MG63 (cell line): ENCODE results near the gene SLC12A8. TPM values are rescaled to one million over a fixed set of nuclear protein-coding genes. Genes with fewer than 3 reads are reported as not detected.

Experiments
- DNase-seq: peaks from one replicate; pipeline ENCODE4 v3.0.0-alpha.2; 2020
- H3K27me3 ChIP-seq: fragments of 250-450 bp; sonication (Bioruptor Pico); 2 replicates; pipeline ENCODE4 v1.5.1; 2020; ENCODE audit warnings: mild to moderate bottlenecking, moderate library complexity
- H3K36me3 ChIP-seq: fragments of 250-450 bp; sonication (Bioruptor Pico); 2 replicates; pipeline ENCODE4 v1.5.1; 2020; ENCODE audit warnings: mild to moderate bottlenecking, moderate library complexity
- H3K4me3 ChIP-seq: fragments of 250-450 bp; sonication (Bioruptor Pico); 2 replicates; pipeline ENCODE4 v1.5.1; 2020; ENCODE audit warnings: mild to moderate bottlenecking, moderate library complexity
- H3K9me3 ChIP-seq: fragments of 250-450 bp; sonication (Bioruptor Pico); 2 replicates; pipeline ENCODE4 v1.5.1; 2020; ENCODE audit warnings: mild to moderate bottlenecking, moderate library complexity
- total RNA-seq: library from RNA; depleted of rRNA; stranded (reverse); fragments of >200 nt; shearing (Covaris generic); gene quantifications from 2 replicates; pipeline ENCODE4 v1.2.3, GENCODE V29; 2014; ENCODE audit warnings: low replicate concordance

The SLC12A8 gene
- total RNA-seq, 1 experiment from 2014 or later, result 52.7 TPM

DNA sequence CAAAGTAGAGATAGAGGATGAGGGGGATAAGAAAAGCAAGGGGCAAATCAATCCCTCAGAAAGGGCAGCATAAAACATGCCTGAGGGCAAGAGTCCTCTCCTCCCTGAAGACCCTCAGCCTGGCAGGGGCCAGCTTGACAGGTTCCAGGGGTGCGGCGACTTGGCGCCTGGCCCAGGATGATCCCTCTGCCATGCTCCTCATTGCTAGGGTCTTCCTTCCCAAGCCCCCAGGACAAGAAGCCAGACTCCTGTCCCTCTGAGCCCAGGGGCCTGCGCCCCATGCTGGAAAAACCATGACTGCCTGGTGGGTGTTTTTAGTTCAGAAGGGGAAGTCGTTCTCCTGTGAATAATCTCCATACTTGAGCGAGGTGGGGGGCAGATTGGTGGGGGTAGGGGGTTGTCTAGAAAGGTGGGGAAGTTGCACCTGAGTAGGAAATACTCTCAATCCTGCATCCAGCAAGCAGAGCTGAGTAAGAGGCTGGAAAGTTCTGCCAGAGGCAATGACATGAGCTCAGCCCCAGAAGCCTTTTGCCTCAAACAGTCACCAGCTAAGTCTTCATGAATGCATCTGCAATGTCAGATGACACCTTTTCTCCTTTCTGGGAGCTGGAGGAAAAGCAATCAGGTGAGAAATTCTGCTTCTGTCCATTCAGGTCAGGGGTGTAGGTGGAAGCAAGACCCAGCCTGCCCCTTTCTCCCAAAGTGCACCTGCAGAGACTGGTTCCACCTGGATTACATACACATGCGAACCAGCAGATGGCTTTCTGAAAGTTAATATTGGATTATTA is 18.3 kb downstream of the SLC12A8 start:
- no peak overlapping the region for H3K4me3 ChIP-seq
- H3K9me3 ChIP-seq, result no peaks in the 10 kb centered on the region
- no peak for DNase-seq
- H3K36me3 ChIP-seq, result no peaks in the 10 kb centered on the region
- no peaks in the 10 kb centered on the region; the same call in 1 of the 2 replicates for H3K27me3 ChIP-seq

DNA sequence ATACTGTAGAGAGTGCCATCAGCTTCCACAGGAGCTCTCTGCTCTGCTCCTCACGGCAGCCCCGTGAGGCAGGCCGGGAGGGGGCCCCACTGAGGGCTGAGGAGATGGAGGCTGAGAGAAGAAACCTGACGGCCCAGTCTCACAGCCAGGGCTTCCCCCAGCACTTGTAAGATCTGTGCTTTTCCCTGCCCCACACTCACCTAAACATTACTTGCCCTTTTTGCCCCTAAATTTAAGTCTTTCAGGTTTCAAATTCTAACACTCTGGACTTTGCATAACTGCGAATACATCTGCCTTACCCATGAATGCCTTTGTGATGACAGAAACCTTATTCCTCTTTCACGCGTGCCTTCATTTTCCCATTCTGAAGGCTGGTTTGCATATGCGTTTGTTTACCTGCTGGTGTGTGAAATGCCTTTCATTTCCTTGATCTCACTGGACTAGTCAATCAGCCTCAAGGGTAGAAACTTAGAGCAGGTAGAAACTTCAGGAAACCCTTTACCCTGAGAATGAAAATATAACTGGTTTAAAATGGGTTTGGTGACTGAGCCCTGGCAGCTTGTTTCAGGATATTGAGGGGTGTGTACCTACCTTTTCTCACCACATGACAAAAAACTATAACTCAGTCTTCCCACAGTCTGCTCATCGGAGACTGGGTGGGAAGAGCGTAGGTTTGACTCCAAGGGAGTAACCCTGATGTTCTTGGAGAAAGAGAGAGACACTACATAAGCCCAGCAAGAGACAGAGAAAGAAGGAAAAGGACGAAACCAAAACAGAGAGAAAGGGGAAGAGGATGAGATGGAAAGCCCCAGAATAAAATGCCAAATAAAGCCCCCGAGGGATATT is 20.1 kb downstream of the SLC12A8 start:
- H3K4me3 ChIP-seq, result no peak overlapping the region
- no peaks in the 10 kb centered on the region for H3K36me3 ChIP-seq
- no peak for DNase-seq
- H3K27me3 ChIP-seq, result no peaks in the 10 kb centered on the region; the same call in 1 of the 2 replicates
- H3K9me3 ChIP-seq, result no peaks in the 10 kb centered on the region

DNA sequence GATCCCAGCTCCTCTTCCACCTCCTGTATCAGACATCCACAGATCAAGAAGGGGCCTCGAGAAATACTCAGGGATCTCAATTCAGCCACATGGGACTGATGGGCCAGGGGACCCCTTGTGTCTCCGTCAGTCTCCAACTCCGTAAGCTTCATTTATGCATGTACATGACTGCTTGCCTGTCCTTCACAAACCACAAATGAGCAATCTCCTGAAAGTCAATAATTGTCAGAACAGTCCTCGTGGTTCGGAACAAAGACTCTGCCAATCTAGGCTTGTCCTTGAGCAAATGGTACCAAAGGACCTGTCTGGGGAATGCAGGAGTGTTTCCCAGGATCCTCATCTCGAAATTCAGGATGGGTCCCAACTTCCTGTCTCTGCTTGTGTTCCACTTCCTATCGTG is 20.8 kb downstream of the SLC12A8 start:
- no peak for DNase-seq
- no peaks in the 10 kb centered on the region; the same call in 1 of the 2 replicates for H3K27me3 ChIP-seq
- H3K4me3 ChIP-seq, result no peak overlapping the region
- no peaks in the 10 kb centered on the region for H3K36me3 ChIP-seq
- no peaks in the 10 kb centered on the region for H3K9me3 ChIP-seq

DNA sequence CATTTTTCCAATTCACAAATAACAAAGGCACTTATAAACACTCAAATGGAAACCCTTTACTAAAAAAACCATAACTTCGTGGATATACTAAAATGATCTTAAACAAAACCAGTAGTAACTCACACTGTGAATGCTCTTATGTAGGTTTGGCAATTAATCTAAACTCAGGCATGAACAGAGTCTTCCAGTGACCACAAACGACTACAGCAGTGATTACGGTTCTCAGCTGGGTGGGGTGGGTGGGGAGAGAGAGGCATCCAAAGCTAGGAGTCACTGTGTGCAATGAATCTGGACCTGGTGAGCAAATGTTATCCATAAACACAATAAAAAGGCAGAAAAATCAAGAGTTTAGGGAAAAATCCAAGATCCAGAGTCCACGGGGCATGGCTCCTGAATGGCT is 21.3 kb downstream of the SLC12A8 start:
- DNase-seq, result no peak

DNA sequence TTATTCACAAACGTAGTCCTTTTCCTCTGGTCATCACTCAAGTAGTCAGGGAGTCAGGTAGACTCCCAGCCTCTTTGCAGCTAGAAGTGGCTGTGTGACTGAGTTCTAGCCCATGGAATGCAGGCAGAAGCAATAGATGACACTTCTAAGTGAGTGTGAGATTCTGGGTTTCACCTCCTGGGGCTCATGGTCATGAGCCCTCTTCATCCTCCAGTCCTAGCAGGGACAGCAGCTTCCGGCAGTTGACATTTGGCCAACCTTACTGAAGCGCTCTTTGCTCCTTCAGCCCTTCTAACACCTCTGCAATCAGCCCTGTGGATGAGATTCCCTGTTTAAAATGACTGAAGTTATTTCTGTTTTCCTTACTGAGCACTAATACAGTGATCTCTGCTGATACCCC is 21.8 kb downstream of the SLC12A8 start:
- Histone ChIP-seq H3K27me3 (no peaks in the 10 kb centered on the region; the same call in 1 of the 2 replicates), H3K9me3 (no peaks in the 10 kb centered on the region), H3K4me3 (no peak overlapping the region), H3K36me3 (no peaks in the 10 kb centered on the region)
- DNase-seq, result no peak

More for the DNA sequence above, 21.3 kb downstream of the SLC12A8 start:
- Histone ChIP-seq H3K9me3 (no peaks in the 10 kb centered on the region), H3K4me3 (no peak overlapping the region), H3K27me3 (no peaks in the 10 kb centered on the region; the same call in 1 of the 2 replicates), H3K36me3 (no peaks in the 10 kb centered on the region)

DNA sequence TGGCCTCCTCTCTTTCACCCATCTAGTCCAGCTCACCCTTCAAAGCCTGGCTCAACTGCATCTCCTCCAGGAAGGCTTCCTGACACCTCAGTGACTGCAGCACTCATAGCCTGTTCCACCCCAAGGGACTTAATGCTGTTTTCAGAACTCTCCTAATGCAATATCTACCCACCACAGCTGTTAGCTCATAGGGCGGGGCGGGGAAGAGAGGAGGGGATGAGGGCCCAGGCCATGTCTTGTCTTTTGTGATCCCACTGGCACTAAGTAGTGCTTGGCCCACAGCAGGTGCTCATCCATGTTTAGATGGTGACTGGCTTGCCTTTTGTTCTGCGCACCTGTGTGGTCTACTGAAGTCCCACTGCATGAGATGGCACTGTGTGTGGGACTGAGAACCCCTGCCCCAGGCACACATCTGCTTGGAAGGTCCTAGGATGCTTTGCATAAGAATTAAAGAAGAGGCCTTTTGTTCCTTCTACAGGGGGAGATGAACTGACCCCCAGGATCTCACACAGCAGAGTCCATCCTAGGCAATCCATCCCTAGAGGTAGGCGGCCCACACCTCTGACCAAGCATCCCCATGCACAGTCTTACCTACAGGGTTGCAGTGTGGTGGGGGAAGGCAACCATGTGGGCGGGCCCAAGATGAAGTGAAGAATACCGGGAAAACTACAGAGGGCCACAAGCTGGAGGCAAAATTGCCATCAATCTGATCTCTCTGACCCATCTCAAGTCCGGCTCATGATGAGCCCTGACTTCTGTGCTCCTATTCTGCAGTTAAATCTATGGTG is 23.0 kb downstream of the SLC12A8 start:
- Histone ChIP-seq H3K9me3 (no peaks in the 10 kb centered on the region), H3K27me3 (no peaks in the 10 kb centered on the region), H3K4me3 (no peak overlapping the region), H3K36me3 (no peaks in the 10 kb centered on the region)
- DNase-seq, result no peak

DNA sequence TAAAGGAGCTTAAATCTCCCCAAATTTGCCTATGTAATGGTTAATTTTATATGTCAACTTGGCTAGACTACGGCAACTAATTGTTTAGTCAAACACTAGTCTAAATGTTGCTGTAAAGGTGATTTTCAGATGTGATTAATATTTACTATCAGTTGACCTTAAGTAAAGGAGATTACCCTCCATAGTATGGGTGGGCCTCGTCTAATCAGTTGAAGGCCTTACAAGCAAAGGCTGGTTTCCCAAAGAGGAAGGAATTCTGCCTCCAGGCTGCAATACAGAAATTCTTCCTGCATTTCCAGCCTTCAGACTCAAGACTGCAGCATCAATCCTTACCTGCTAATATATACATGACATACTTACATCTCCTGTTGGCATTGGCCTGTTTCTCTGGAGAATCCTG is 23.6 kb downstream of the SLC12A8 start:
- no peaks in the 10 kb centered on the region for H3K27me3 ChIP-seq
- DNase-seq, result no peak
- no peak overlapping the region for H3K4me3 ChIP-seq
- H3K9me3 ChIP-seq, result no peaks in the 10 kb centered on the region
- no peaks in the 10 kb centered on the region for H3K36me3 ChIP-seq

DNA sequence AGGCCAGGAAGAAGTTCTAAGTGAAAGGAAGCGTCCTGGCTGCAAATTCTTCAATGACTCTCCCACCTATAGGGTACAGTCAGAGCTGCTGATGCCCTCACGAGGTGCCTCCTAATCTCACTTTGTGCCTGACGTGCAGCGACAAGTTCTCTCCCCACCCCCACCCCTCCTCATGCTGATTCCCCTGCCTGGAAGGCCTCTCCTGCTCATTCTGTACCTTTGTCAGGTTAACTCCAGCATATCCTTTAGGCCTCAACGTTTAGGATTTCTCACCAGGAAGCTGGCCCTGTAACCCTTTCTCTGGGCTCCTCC is 25.0 kb downstream of the SLC12A8 start:
- H3K9me3 ChIP-seq, result no peaks in the 10 kb centered on the region
- no peak for DNase-seq
- no peak overlapping the region for H3K4me3 ChIP-seq
- no peaks in the 10 kb centered on the region for H3K27me3 ChIP-seq
- no peaks in the 10 kb centered on the region for H3K36me3 ChIP-seq

DNA sequence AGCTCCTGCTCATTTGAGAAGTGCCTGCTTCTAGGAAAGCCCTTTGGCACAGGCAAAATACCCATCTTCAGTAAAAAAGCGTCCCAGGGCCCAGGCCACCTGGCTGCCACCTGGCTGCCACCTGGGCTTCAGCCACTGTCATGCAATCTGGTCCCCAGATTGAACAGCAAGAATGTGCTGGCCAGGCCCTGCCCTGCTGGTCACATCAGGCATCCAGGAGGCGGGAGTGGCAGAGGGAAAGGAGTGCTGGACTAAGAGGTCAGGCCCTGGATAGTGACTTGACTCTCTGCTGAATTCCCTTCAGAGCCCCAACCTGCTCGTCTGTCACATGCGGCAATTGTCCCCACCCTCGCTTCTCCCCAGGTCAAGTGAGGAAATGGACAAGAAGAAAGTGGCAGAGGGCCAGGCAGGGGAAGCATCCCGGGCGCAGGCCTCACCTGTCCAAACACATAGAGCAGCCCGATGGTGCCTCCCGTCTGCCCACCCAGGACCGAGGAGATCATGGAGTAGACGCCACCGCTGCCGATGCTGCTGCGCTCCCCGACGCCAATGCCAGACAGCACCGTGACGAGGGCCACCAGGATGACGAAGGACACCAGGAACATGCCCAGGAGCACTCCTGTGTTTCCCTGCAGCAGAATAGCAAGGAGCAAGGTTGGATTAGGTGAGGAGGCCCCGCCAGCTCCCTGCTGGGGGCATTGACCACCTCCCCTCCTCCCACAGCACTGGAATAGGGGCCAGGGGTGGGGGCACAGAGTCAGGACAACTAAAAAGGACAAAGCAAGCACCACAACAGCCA is 25.5 kb downstream of the SLC12A8 start:
- no peak overlapping the region for H3K4me3 ChIP-seq
- no peaks in the 10 kb centered on the region for H3K36me3 ChIP-seq
- H3K27me3 ChIP-seq, result no peaks in the 10 kb centered on the region
- no peaks in the 10 kb centered on the region for H3K9me3 ChIP-seq
- no peak for DNase-seq

DNA sequence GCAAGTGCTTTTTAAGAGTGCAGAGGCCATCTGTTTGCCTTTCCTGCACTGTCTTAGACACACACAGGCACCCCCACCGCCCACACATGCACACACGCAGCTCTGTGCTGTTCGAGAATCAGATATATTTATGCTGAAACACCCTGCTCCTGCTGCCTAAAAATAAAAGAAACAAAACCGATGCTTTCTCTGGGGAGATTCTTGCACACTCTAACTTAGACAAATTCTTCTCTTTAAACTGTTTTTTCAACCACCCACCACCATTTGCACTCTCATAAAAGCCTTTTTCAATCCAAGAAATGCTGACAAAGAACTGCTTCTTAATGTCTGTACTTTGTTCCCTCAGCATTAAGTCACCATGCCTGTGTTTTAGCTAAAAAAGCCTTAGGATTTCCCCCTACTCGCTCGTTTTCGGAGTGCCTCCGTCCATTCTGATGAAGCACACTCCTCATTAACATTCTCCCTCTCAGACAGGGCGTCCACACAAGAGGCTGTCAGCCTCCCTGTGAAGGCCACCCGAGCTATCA is 26.2 kb downstream of the SLC12A8 start:
- H3K27me3 ChIP-seq, result no peaks in the 10 kb centered on the region
- H3K4me3 ChIP-seq, result no peak overlapping the region
- DNase-seq, result no peak
- no peaks in the 10 kb centered on the region for H3K36me3 ChIP-seq
- H3K9me3 ChIP-seq, result no peaks in the 10 kb centered on the region

DNA sequence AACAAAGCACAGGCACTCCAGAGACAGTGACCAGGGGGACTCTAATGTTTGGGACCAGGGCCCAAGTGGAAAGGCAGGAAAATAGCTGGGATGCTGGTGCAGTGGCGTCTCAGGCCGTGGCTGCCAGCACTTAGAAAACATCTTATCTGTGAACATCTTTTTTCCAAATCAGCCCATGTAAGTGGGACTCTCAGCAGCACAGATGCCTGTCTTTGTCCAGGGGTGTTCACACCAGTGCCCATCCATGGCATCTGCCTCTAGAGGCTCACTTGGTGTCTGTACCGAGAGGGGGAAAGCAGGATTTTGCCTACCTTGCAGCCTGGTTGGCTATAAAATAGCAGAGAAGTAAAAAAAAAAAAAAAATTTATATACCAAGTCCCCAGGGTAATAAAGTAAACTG is 26.7 kb downstream of the SLC12A8 start:
- no peak overlapping the region for H3K4me3 ChIP-seq
- H3K9me3 ChIP-seq, result no peaks in the 10 kb centered on the region
- H3K36me3 ChIP-seq, result no peaks in the 10 kb centered on the region
- no peak for DNase-seq
- H3K27me3 ChIP-seq, result no peaks in the 10 kb centered on the region

DNA sequence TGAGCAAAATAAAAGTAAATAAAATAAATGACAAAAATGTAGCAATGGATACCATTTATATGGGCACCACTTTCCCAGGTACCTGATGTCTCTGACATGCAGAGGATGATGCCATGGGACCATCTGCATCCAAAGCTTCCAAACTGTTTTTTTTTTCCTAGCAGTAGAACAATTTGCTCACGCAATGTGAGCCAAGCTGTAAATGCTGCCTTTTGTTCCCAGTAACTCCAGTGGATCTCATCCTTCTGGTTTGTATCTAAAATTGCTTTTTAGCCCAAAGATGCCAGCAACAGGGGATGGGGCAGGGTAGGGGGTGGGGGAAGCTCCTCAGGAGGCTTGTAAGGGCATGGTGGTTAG is 32.7 kb downstream of the SLC12A8 start:
- DNase-seq, result no peak
- H3K36me3 ChIP-seq, result no peaks in the 10 kb centered on the region
- H3K9me3 ChIP-seq, result no peaks in the 10 kb centered on the region
- H3K27me3 ChIP-seq, result no peaks in the 10 kb centered on the region
- no peak overlapping the region for H3K4me3 ChIP-seq

DNA sequence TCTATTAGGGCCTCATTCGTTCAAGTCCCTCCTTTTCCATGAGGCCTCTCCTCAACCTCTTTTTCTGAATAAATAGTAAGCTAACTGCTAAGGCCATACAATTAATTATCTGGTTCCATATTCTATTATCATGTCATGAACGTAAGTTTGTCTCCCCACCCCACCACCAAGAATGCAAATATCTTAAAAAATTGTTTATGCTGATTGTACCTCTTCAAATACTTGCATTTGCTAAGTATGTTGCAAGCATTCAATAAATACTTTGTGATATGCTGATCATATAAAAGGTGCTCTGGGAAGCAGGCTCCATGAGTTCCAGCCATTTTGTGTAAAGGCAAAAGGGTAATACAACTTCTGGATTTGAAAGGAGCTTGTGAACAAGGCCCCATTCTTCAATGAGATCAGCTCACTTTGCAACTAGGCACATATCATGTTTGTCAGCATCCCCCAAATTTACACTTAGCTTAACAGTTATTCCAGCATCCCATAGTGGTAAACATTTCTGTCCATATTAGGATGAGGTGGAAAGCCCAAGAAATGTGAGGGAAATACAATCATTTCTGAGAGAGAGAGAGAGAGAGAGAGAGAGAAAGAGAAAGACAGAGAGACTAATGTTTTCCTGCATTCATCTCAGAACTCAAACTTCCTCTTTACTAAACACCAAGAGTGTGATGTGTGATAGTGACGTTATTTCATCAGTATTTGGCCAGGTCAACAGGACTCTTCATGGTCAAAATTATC is 33.2 kb downstream of the SLC12A8 start:
- H3K27me3 ChIP-seq, result no peaks in the 10 kb centered on the region
- no peak overlapping the region for H3K4me3 ChIP-seq
- DNase-seq, result no peak
- peaks cover 1% of the 10 kb centered on the region for H3K9me3 ChIP-seq
- H3K36me3 ChIP-seq, result no peaks in the 10 kb centered on the region

DNA sequence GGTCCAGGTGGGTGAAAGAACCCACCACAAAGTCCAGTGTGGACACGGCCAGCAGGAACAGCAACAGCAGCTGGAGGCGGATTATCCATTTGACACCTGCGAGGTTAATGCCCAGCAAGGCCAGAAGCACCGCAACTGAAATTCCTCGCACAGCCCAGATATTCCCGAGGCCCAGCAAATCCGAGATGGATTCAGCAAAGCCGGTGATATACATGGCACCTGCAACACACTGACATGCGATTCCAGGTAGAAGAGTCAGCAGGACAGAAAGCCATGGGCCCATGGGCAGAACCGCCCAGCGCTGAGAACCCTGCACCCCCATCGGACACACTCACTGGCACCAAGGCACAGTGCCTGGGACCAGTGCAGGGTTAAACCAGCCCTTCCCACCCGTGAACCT is 34.8 kb downstream of the SLC12A8 start:
- Histone ChIP-seq H3K4me3 (no peak overlapping the region), H3K27me3 (no peaks in the 10 kb centered on the region), H3K36me3 (no peaks in the 10 kb centered on the region), H3K9me3 (peaks cover 5% of the 10 kb centered on the region)
- no peak for DNase-seq

DNA sequence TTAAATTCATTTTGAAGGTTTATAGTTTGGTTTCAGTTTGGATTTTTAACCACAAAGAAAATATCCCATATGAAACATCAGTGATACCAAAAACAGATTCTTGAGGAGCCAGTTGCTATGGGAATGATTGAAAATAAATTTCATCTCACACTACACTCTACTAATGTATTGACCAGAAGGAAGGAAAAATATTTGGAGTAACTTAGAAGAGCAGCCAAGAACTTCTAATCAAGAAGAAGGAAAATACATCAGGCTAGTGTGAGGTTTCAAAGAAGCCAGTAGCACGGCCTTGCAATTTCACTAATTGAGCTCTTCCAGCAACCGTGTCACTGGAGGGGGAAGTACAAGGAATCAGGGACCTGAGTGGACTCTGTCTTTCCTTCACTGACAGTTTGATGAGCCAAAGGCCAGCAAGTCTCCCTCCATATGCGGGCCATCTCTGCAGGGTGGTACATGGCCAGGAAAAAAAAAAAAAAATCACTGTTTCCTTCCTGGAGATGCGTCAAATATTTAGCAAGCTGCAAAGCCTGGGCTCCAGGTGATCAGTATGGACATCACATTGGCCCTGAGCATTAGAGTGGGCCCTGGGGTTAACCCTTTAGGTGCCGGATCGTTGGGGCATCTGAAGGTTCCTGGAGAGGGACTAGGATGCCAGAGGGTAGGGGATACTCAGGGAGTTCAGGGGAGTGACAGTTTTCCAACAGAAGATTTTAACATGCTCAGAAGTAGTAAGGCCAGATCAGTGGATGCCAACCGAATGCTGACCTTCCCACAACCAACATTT is 37.1 kb downstream of the SLC12A8 start:
- Histone ChIP-seq H3K4me3 (no peak overlapping the region), H3K36me3 (no peaks in the 10 kb centered on the region), H3K27me3 (no peaks in the 10 kb centered on the region), H3K9me3 (peaks cover 10% of the 10 kb centered on the region)
- DNase-seq, result no peak
